Ascending aorta (tissue), 2 donors: ENCODE measurements around the gene GFRA1. TPM values are rescaled to one million over a fixed set of nuclear protein-coding genes. Genes with fewer than 3 reads are reported as not detected.

Source experiments
- DNase-seq, 2 donors: peaks; one replicate each; pipeline ENCODE4 v3.0.0-alpha.2; 2019; ENCODE audit warnings: low spot score in 2 of 2
- H3K27ac ChIP-seq, 2 donors: fragments of 200-600 bp; sonication (generic); one replicate each; pipeline ENCODE4 v1.5.1; 2016 to 2017; ENCODE audit warnings: mild to moderate bottlenecking in 1 of 2
- H3K27me3 ChIP-seq: fragments of 200-600 bp; sonication (generic); one replicate; pipeline ENCODE4 v1.5.1; 2017
- H3K36me3 ChIP-seq, 2 donors: fragments of 200-600 bp; sonication (generic); one replicate each; pipeline ENCODE4 v1.5.1; 2016
- H3K4me1 ChIP-seq, 2 donors: fragments of 200-600 bp; sonication (generic); one replicate each; pipeline ENCODE4 v1.5.1; 2016 to 2017; ENCODE audit warnings: mild to moderate bottlenecking in 1 of 2
- H3K4me3 ChIP-seq, 2 donors: fragments of 200-600 bp; sonication (generic); one replicate each; pipeline ENCODE4 v1.5.1; 2016 to 2017; ENCODE audit warnings: mild to moderate bottlenecking in 1 of 2
- H3K9me3 ChIP-seq, 2 donors: fragments of 200-600 bp; sonication (generic); one replicate each; pipeline ENCODE4 v1.5.1; 2016
- CTCF ChIP-seq, 3 experiments: fragments of 200-600 bp in 2 of 3; fragments of 450-650 bp in 1 of 3; sonication (generic) in 2 of 3; IDR thresholded peaks; one replicate each; pipeline ENCODE4 v1.5.1; 2016 to 2019; ENCODE audit warnings: antibody characterized with exemption in 3 of 3, mild to moderate bottlenecking in 1 of 3, moderate library complexity in 1 of 3
- intact Hi-C: fragments of 100-400 bp; cut with DNase I; formaldehyde crosslinking; loops from one replicate; pipeline ENCODE4 v1.15.1; 2023
- total RNA-seq: library from RNA; depleted of rRNA; stranded (reverse); fragments of >200 nt; gene quantifications from one replicate; pipeline ENCODE4 v1.1.0, GENCODE V29; 2016

The GFRA1 gene
- total RNA-seq, 1 donor from 2014 or later, result 7.0 TPM

DNA sequence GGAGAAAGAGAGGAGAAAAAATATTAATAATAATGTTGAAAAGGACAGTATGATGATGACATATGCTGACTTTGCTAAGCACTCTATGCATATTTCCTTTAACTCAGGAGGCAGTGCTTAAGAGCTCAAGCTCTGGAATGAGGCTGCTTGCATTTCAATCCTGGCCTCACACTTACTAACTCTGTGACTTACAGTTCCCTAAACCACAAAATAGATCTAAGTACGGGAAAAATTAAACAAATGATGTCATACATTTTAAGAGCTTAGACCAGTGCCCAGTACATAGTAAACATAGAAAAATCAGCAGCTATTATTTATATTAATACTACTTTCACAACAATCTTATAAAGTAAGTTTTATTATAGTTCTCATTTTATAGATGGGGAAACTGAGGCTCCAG lies 61.3 kb downstream of the GFRA1 start:
- intact Hi-C loops, result no loop called here
- no peak for TF ChIP-seq CTCF (IDR thresholded peaks at IDR 0.05)
- Histone ChIP-seq H3K27me3 (no peaks in the 10 kb centered on the region), H3K9me3 (no peaks in the 10 kb centered on the region), H3K4me1 (no peaks in the 10 kb centered on the region), H3K36me3 (no peaks in the 10 kb centered on the region), H3K4me3 (no peak overlapping the region), H3K27ac (no peak overlapping the region)
- DNase-seq, result no peak

- no peak for TF ChIP-seq CTCF (IDR thresholded peaks at IDR 0.05)
- no peak overlapping the region for H3K27ac ChIP-seq
Observed at GRCh38 chr10:116210588-116211346, 62.2 kb downstream of the GFRA1 start.

GRCh38 chr10:116209781-116210180 lies 63.2 kb downstream of the GFRA1 start:
- Histone ChIP-seq H3K4me1 (no peaks in the 10 kb centered on the region), H3K36me3 (no peaks in the 10 kb centered on the region), H3K9me3 (no peaks in the 10 kb centered on the region), H3K27me3 (no peaks in the 10 kb centered on the region), H3K27ac (no peak overlapping the region), H3K4me3 (no peak overlapping the region)
- intact Hi-C loops, result no loop called here
- no peak for DNase-seq
- TF ChIP-seq CTCF (IDR thresholded peaks at IDR 0.05), result no peak

More at GRCh38 chr10:116210588-116211346, 62.2 kb downstream of the GFRA1 start:
- Histone ChIP-seq H3K4me1 (no peaks in the 10 kb centered on the region), H3K36me3 (no peaks in the 10 kb centered on the region), H3K9me3 (no peaks in the 10 kb centered on the region), H3K4me3 (no peak overlapping the region), H3K27me3 (no peaks in the 10 kb centered on the region)
- no peak for DNase-seq
- intact Hi-C loops, result no loop called here

GRCh38 chr10:116208956-116209567 lies 63.9 kb downstream of the GFRA1 start:
- Histone ChIP-seq H3K9me3 (no peaks in the 10 kb centered on the region), H3K4me1 (no peaks in the 10 kb centered on the region), H3K36me3 (no peaks in the 10 kb centered on the region), H3K27ac (no peak overlapping the region), H3K27me3 (no peaks in the 10 kb centered on the region), H3K4me3 (no peak overlapping the region)
- no peak for TF ChIP-seq CTCF (IDR thresholded peaks at IDR 0.05)
- DNase-seq, result no peak
- intact Hi-C loops, result no loop called here

- Histone ChIP-seq H3K27ac (no peak overlapping the region), H3K27me3 (no peaks in the 10 kb centered on the region), H3K4me1 (no peaks in the 10 kb centered on the region), H3K4me3 (no peak overlapping the region), H3K9me3 (no peaks in the 10 kb centered on the region), H3K36me3 (no peaks in the 10 kb centered on the region)
- DNase-seq, result no peak
- no peak for TF ChIP-seq CTCF (IDR thresholded peaks at IDR 0.05)
- intact Hi-C loops, result no loop called here
Observed at GRCh38 chr10:116207690-116208089, 65.3 kb downstream of the GFRA1 start.
